Measurements from ENCODE around the gene SLC17A9.

DNA sequence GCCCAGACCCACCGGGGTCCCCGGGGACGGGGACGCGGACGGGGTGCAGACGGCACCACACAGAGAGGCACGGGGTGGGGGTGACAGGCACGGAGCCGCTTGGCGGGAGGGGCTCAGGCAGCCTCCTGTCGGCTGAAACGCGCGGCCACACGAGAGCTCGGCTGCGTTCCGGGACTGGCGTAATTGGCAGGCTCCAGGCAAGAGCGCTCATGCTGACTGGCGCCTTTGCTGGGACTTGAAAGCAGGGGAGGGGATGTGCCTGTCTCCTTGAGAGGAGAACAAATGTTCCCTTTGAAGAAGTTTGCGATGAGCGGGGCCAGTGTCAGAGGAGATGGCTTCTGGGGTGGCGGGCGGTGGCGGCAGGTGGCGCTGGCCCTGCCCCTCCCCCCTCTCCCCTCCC is 28.5 kb downstream of the SLC17A9 start:
- no peak for TF ChIP-seq SUZ12 (IDR thresholded peaks at IDR 0.05; ENCODE audit: extremely low read depth, insufficient read depth, insufficient read length)
- TF ChIP-seq YY1 (IDR thresholded peaks at IDR 0.05; ENCODE audit: insufficient read depth, insufficient read length): no peak

All from NT2/D1 (cell line).